Spleen (tissue), 7 donors: ENCODE measurements around the gene MPP3.

Experiments used
- POLR2AphosphoS5 ChIP-seq, 3 donors: sonication (generic); formaldehyde crosslinking; IDR thresholded peaks; one replicate each; pipeline ENCODE4 v1.5.1; 2017; ENCODE audit warnings: antibody characterized with exemption in 3 of 3
- TF ChIP-seq, protein P1 (sequence below), 11 experiments: fragments of 200-600 bp in 7 of 11; fragments of 450-650 bp in 4 of 11; sonication (generic) in 4 of 11; IDR thresholded peaks in 8 of 11; conservative IDR thresholded peaks in 3 of 11; 1 replicate in 7 of 11; 2 replicates in 4 of 11; pipeline versions ENCODE4 v1.4.0 to v1.8.0; 2016 to 2021; ENCODE audit warnings: antibody characterized with exemption in 11 of 11, inconsistent platforms in 4 of 11, mild to moderate bottlenecking in 1 of 11
- donor health status: DM: no; HTN: no; CAD: no; lungs with moderate emphysema.
- donor health status: DM: no; HTN: no; CAD: no.
- donor health status: DM: no; HTN: no; CAD: no.

DNA sequence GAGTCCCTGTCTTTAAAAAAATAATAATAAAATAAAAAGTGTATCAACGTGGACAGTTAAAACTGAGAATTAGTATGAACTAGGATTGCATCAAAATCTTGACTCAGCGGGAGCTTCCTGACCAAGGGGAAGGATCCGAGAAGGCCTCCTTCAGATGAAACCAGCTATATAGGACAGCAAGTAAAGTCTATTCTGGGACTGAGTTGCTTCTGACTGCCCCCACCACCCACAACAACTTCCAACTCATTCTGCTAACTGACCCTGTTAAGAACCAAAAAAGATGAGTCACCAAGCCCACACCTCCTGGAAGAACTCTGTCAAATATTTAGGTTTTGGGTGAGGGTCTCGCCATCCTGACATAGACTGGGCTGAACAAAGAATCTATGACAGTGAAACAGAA lies 24.9 kb downstream of the MPP3 start:
- TF ChIP-seq, protein P1, sequence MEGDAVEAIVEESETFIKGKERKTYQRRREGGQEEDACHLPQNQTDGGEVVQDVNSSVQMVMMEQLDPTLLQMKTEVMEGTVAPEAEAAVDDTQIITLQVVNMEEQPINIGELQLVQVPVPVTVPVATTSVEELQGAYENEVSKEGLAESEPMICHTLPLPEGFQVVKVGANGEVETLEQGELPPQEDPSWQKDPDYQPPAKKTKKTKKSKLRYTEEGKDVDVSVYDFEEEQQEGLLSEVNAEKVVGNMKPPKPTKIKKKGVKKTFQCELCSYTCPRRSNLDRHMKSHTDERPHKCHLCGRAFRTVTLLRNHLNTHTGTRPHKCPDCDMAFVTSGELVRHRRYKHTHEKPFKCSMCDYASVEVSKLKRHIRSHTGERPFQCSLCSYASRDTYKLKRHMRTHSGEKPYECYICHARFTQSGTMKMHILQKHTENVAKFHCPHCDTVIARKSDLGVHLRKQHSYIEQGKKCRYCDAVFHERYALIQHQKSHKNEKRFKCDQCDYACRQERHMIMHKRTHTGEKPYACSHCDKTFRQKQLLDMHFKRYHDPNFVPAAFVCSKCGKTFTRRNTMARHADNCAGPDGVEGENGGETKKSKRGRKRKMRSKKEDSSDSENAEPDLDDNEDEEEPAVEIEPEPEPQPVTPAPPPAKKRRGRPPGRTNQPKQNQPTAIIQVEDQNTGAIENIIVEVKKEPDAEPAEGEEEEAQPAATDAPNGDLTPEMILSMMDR (IDR thresholded peaks at IDR 0.05 in 8 of 11, conservative IDR thresholded peaks at IDR 0.05 in 3 of 11) = no peak
- TF ChIP-seq POLR2AphosphoS5 (IDR thresholded peaks at IDR 0.05) = no peak
